Measurements from ENCODE around the gene C1QTNF1. TPM values are rescaled to one million over a fixed set of nuclear protein-coding genes. Genes with fewer than 3 reads are reported as not detected.

Gene C1QTNF1
- total RNA-seq, 1 donor = 0.10 TPM

GRCh38 chr17:79036181-79036580 lies 12.2 kb downstream of the C1QTNF1 start:
- Histone ChIP-seq H3K27me3 (ENCODE audit: insufficient read depth, low read length) (no peaks in the 10 kb centered on the region), H3K4me1 (ENCODE audit: insufficient read depth, low read length) (peaks cover 11% of the 10 kb centered on the region), H3K9me3 (ENCODE audit: low read depth, low read length) (no peaks in the 10 kb centered on the region), H3K4me3 (ENCODE audit: low read length) (no peak overlapping the region)

- no peak overlapping the region for H3K4me3 ChIP-seq (ENCODE audit: low read length)
- H3K27me3 ChIP-seq (ENCODE audit: insufficient read depth, low read length) = no peaks in the 10 kb centered on the region
- H3K9me3 ChIP-seq (ENCODE audit: low read depth, low read length) = no peaks in the 10 kb centered on the region
- peaks cover 11% of the 10 kb centered on the region for H3K4me1 ChIP-seq (ENCODE audit: insufficient read depth, low read length)
Measured at GRCh38 chr17:79036596-79036995, 12.6 kb downstream of the C1QTNF1 start.

- no peaks in the 10 kb centered on the region for H3K27me3 ChIP-seq (ENCODE audit: insufficient read depth, low read length)
- H3K4me3 ChIP-seq (ENCODE audit: low read length) = no peak overlapping the region
- peaks cover 11% of the 10 kb centered on the region for H3K4me1 ChIP-seq (ENCODE audit: insufficient read depth, low read length)
- no peaks in the 10 kb centered on the region for H3K9me3 ChIP-seq (ENCODE audit: low read depth, low read length)
Measured at GRCh38 chr17:79038545-79039135, 14.7 kb downstream of the C1QTNF1 start.

- peaks cover 11% of the 10 kb centered on the region for H3K4me1 ChIP-seq (ENCODE audit: insufficient read depth, low read length)
- no peaks in the 10 kb centered on the region for H3K27me3 ChIP-seq (ENCODE audit: insufficient read depth, low read length)
- H3K4me3 ChIP-seq (ENCODE audit: low read length) = no peak overlapping the region
- no peaks in the 10 kb centered on the region for H3K9me3 ChIP-seq (ENCODE audit: low read depth, low read length)
Measured at GRCh38 chr17:79039171-79039570, 15.2 kb downstream of the C1QTNF1 start.

- peaks cover 11% of the 10 kb centered on the region for H3K4me1 ChIP-seq (ENCODE audit: insufficient read depth, low read length)
- no peak overlapping the region for H3K4me3 ChIP-seq (ENCODE audit: low read length)
- no peaks in the 10 kb centered on the region for H3K9me3 ChIP-seq (ENCODE audit: low read depth, low read length)
- H3K27me3 ChIP-seq (ENCODE audit: insufficient read depth, low read length) = no peaks in the 10 kb centered on the region
Measured at GRCh38 chr17:79039886-79040285, 15.9 kb downstream of the C1QTNF1 start.

- no peaks in the 10 kb centered on the region for H3K27me3 ChIP-seq (ENCODE audit: insufficient read depth, low read length)
- no peak overlapping the region for H3K4me3 ChIP-seq (ENCODE audit: low read length)
- peaks cover 8% of the 10 kb centered on the region for H3K4me1 ChIP-seq (ENCODE audit: insufficient read depth, low read length)
- no peaks in the 10 kb centered on the region for H3K9me3 ChIP-seq (ENCODE audit: low read depth, low read length)
Measured at GRCh38 chr17:79041041-79041570, 17.1 kb downstream of the C1QTNF1 start.

- H3K4me3 ChIP-seq (ENCODE audit: low read length) = no peak overlapping the region
- peaks cover under 1% of the 10 kb centered on the region for H3K4me1 ChIP-seq (ENCODE audit: insufficient read depth, low read length)
- H3K9me3 ChIP-seq (ENCODE audit: low read depth, low read length) = no peaks in the 10 kb centered on the region
- H3K27me3 ChIP-seq (ENCODE audit: insufficient read depth, low read length) = no peaks in the 10 kb centered on the region
Measured at GRCh38 chr17:79041723-79042420, 17.9 kb downstream of the C1QTNF1 start.

GRCh38 chr17:79042421-79043190 lies 18.6 kb downstream of the C1QTNF1 start:
- no peaks in the 10 kb centered on the region for H3K27me3 ChIP-seq (ENCODE audit: insufficient read depth, low read length)
- H3K4me1 ChIP-seq (ENCODE audit: insufficient read depth, low read length) = no peaks in the 10 kb centered on the region
- H3K4me3 ChIP-seq (ENCODE audit: low read length) = no peak overlapping the region
- no peaks in the 10 kb centered on the region for H3K9me3 ChIP-seq (ENCODE audit: low read depth, low read length)

GRCh38 chr17:79043191-79043930 lies 19.4 kb downstream of the C1QTNF1 start:
- H3K9me3 ChIP-seq (ENCODE audit: low read depth, low read length) = no peaks in the 10 kb centered on the region
- H3K4me3 ChIP-seq (ENCODE audit: low read length) = no peak overlapping the region
- no peaks in the 10 kb centered on the region for H3K27me3 ChIP-seq (ENCODE audit: insufficient read depth, low read length)
- H3K4me1 ChIP-seq (ENCODE audit: insufficient read depth, low read length) = no peaks in the 10 kb centered on the region

GRCh38 chr17:79043931-79044320 lies 20.0 kb downstream of the C1QTNF1 start:
- H3K4me3 ChIP-seq (ENCODE audit: low read length) = no peak overlapping the region
- no peaks in the 10 kb centered on the region for H3K9me3 ChIP-seq (ENCODE audit: low read depth, low read length)
- H3K4me1 ChIP-seq (ENCODE audit: insufficient read depth, low read length) = no peaks in the 10 kb centered on the region
- no peaks in the 10 kb centered on the region for H3K27me3 ChIP-seq (ENCODE audit: insufficient read depth, low read length)

- Histone ChIP-seq H3K4me3 (ENCODE audit: low read length) (no peak overlapping the region), H3K4me1 (ENCODE audit: insufficient read depth, low read length) (no peaks in the 10 kb centered on the region), H3K9me3 (ENCODE audit: low read depth, low read length) (no peaks in the 10 kb centered on the region), H3K27me3 (ENCODE audit: insufficient read depth, low read length) (no peaks in the 10 kb centered on the region)
Measured at GRCh38 chr17:79044462-79044861, 20.5 kb downstream of the C1QTNF1 start.

- H3K4me1 ChIP-seq (ENCODE audit: insufficient read depth, low read length) = no peaks in the 10 kb centered on the region
- no peaks in the 10 kb centered on the region for H3K27me3 ChIP-seq (ENCODE audit: insufficient read depth, low read length)
- no peaks in the 10 kb centered on the region for H3K9me3 ChIP-seq (ENCODE audit: low read depth, low read length)
- no peak overlapping the region for H3K4me3 ChIP-seq (ENCODE audit: low read length)
Measured at GRCh38 chr17:79045001-79045729, 21.2 kb downstream of the C1QTNF1 start.

- Histone ChIP-seq H3K27me3 (ENCODE audit: insufficient read depth, low read length) (no peaks in the 10 kb centered on the region), H3K4me1 (ENCODE audit: insufficient read depth, low read length) (no peaks in the 10 kb centered on the region), H3K4me3 (ENCODE audit: low read length) (no peak overlapping the region), H3K9me3 (ENCODE audit: low read depth, low read length) (no peaks in the 10 kb centered on the region)
Measured at GRCh38 chr17:79045842-79046196, 21.9 kb downstream of the C1QTNF1 start.

GRCh38 chr17:79046197-79046915 lies 22.4 kb downstream of the C1QTNF1 start:
- Histone ChIP-seq H3K27me3 (ENCODE audit: insufficient read depth, low read length) (no peaks in the 10 kb centered on the region), H3K4me3 (ENCODE audit: low read length) (no peak overlapping the region), H3K9me3 (ENCODE audit: low read depth, low read length) (no peaks in the 10 kb centered on the region), H3K4me1 (ENCODE audit: insufficient read depth, low read length) (no peaks in the 10 kb centered on the region)

All from mononuclear cell (primary cell).